Skeletal muscle satellite cell (primary cell): ENCODE data around the gene ARAP1.

Source experiments
- H3K27me3 ChIP-seq: 2 replicates; pipeline ENCODE4 v1.7.0; 2013; ENCODE audit warnings: low read length; ENCODE audit not compliant: control insufficient read depth, insufficient read depth
- H3K36me3 ChIP-seq: 2 replicates; pipeline ENCODE4 v1.7.0; 2013; ENCODE audit warnings: mild to moderate bottlenecking, control low read depth, low read length; ENCODE audit not compliant: insufficient read depth
- H3K4me1 ChIP-seq: 2 replicates; pipeline ENCODE4 v1.7.0; 2013; ENCODE audit warnings: low read length; ENCODE audit not compliant: control insufficient read depth, insufficient read depth
- H3K4me2 ChIP-seq: 2 replicates; pipeline ENCODE4 v1.7.0; 2013; ENCODE audit warnings: mild to moderate bottlenecking, low read length
- H3K4me3 ChIP-seq: 2 replicates; pipeline ENCODE4 v1.7.0; 2013; ENCODE audit warnings: low read length
- H3K9ac ChIP-seq: 2 replicates; pipeline ENCODE4 v1.7.0; 2013; ENCODE audit warnings: mild to moderate bottlenecking, low read depth, low read length, moderate library complexity
- H3K9me3 ChIP-seq: replicated peaks from 2 replicates; pipeline ENCODE4 v1.7.0; 2013; ENCODE audit warnings: mild to moderate bottlenecking, control low read depth, low read length

Gene ARAP1

DNA sequence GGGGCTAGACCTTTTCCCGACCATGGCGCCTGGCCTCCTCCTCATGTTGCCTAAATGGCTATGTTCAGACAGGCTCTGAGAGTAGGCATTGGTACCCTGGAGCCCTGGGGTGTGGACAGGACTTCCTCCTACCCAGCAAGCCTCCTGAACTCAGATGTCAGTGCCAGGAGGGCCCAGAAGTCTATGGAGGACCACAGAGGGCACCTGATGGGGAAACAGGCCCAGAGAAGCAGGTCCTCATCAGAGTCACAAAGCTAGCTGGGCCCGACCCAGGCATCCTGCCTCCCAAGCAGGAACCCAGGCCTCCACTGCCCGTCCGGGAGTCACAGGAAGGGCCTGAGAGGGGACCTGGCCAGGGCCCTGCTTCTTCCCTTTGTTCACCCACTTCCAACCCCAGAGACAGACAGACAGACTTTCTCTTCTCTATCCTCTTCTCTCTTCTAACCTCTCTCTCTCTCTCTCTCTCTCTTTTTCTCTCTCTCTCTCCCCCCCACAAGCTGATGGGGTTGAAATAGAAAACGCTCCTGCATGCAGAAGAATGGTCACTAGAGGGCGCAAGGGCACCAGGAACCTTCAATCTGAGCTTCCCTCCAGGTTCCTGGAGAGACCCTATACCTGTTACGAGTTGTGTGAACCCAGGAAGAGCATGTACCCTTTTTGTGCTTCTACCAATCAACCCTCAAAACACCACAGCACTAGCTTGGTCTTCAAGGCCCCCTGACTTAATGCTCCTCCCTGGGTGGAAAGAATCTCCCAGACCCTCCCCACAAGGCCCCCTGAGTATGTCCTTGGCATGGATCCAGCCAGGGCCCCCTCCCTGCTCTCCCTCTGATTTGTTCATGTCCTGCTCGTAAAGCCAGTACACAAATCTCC, 27.1 kb downstream of the ARAP1 start:
- Histone ChIP-seq H3K36me3 (no peaks in the 10 kb centered on the region), H3K4me2 (no peak overlapping the region), H3K4me1 (peaks cover 21% of the 10 kb centered on the region), H3K9ac (no peak overlapping the region), H3K9me3 (no peaks in the 10 kb centered on the region), H3K4me3 (no peak overlapping the region), H3K27me3 (no peaks in the 10 kb centered on the region)

DNA sequence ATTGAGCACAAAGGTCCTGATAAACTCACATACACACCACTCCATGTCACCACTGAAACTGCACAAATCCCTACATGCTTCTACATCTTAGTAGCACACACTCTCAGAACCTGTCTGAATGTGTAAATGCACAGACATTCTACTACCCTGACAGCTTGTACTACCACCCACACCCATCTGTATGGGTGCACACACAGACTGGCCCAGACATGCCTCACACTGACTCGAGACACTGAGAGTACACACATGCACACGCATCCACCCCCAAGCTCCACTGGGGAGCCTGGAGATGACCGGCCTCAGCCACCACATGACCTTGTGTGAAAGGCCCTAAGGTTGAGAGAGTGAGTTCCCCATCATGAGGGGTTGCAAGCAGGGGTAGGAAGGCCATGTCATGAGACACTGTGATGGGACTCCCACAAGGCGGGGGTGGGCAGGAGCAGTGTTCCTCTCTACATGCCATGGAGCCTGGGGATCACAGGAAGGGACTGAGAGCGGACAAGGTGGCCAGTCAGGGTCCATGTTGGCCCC, 28.1 kb downstream of the ARAP1 start:
- Histone ChIP-seq H3K9ac (no peak overlapping the region), H3K4me2 (no peak overlapping the region), H3K27me3 (no peaks in the 10 kb centered on the region), H3K9me3 (no peaks in the 10 kb centered on the region), H3K4me3 (no peak overlapping the region), H3K36me3 (no peaks in the 10 kb centered on the region), H3K4me1 (peaks cover 31% of the 10 kb centered on the region)

DNA sequence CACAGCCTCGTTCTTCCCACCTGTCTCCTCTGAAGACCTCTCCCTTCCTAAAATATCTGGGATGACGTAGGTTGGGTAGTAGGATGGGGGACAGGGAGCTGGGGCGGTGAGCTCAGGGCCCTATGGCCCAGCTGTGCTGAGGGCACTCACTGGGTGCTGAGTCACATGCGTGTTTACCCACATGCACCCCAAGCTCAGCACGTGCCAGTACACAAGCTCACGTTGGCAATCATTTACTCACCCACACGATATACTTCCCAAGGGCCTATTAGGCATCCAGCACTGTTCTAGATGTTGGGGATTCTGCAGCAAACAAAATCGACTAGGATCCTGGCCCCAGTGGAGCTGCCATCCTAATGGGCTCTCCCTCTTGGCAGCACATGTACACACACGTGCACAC, 28.7 kb downstream of the ARAP1 start:
- no peaks in the 10 kb centered on the region for H3K27me3 ChIP-seq
- no peak overlapping the region for H3K4me2 ChIP-seq
- H3K4me1 ChIP-seq: peaks cover 31% of the 10 kb centered on the region
- H3K36me3 ChIP-seq: no peaks in the 10 kb centered on the region
- no peak overlapping the region for H3K9ac ChIP-seq
- H3K9me3 ChIP-seq: no peaks in the 10 kb centered on the region
- no peak overlapping the region for H3K4me3 ChIP-seq

DNA sequence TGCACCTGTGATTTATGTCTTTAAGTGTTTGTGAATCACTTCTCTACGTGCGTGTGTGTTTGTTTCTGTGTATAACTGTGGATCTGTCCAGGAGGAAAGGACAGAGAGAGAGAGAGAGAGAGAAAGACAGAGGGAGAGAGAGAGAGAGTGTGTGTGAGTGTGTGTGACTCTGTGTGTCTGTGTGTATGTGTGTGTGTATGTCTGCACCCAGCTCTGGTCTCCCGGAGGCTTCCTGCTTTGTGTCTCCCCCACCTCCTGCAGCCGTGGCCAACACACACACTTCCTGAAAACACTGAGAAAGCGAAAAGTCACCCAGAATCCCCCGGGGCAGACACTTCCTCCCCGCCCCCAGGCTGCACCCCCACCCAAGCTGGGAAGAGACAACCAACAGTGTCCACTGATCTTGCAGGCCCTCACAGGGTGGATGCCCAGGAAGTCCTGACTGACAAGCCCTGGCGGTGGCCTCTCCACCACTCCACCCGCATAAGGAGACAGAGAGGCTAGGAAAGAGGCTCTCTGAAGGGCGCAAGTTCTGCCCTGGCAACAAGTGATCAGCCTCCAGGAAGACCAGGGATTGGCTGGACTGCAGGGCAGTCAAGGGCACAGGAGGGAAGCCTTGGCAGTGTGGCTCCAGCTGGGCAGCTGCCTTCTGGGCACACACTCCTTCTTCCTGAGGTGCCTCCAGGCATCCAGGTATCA, 30.0 kb downstream of the ARAP1 start:
- Histone ChIP-seq H3K4me1 (peaks cover 31% of the 10 kb centered on the region), H3K9ac (peak overlapping the region; percentile 86), H3K4me3 (peak overlapping the region; percentile 80), H3K9me3 (no peaks in the 10 kb centered on the region), H3K4me2 (peak overlapping the region; percentile 99), H3K36me3 (no peaks in the 10 kb centered on the region), H3K27me3 (no peaks in the 10 kb centered on the region)

GRCh38 chr11:72721689-72722049, 30.5 kb downstream of the ARAP1 start:
- H3K4me1 ChIP-seq: peaks cover 31% of the 10 kb centered on the region
- no peaks in the 10 kb centered on the region for H3K36me3 ChIP-seq
- H3K4me3 ChIP-seq: peak overlapping the region; percentile 80
- peak overlapping the region; percentile 86 for H3K9ac ChIP-seq
- H3K4me2 ChIP-seq: peak overlapping the region; percentile 99
- H3K27me3 ChIP-seq: no peaks in the 10 kb centered on the region
- no peaks in the 10 kb centered on the region for H3K9me3 ChIP-seq

DNA sequence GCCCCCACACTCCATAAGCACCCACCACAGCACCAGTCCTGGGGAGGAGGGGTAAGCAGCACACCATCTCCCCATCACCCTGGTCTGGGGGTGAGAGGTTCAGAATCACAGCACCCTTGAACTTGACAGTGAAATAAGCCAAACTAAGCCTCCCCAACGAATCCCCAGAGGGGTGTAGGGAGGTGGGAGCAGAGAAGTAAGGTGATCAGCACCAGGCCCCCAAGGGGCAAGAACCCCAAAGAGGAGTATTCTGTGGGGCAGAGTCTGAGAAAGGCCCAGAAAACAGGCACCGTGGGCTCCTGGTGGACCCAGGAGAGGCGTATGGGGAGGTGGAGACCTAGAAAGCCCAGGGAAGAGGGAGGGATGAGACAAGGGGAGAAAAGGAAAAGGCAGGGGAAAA, 30.9 kb downstream of the ARAP1 start:
- H3K36me3 ChIP-seq: no peaks in the 10 kb centered on the region
- H3K4me1 ChIP-seq: peaks cover 31% of the 10 kb centered on the region
- H3K9me3 ChIP-seq: no peaks in the 10 kb centered on the region
- no peaks in the 10 kb centered on the region for H3K27me3 ChIP-seq
- peak overlapping the region; percentile 80 for H3K4me3 ChIP-seq
- H3K4me2 ChIP-seq: peak overlapping the region; percentile 99
- peak overlapping the region; percentile 86 for H3K9ac ChIP-seq

- Histone ChIP-seq H3K4me3 (peak overlapping the region; percentile 80), H3K9me3 (no peaks in the 10 kb centered on the region), H3K27me3 (no peaks in the 10 kb centered on the region), H3K9ac (peak overlapping the region; percentile 86), H3K4me1 (peaks cover 31% of the 10 kb centered on the region), H3K4me2 (peak overlapping the region; percentile 99), H3K36me3 (no peaks in the 10 kb centered on the region)
Observed at GRCh38 chr11:72720784-72721183, 31.4 kb downstream of the ARAP1 start.

- Histone ChIP-seq H3K4me2 (peak overlapping the region; percentile 99), H3K9me3 (no peaks in the 10 kb centered on the region), H3K4me3 (peak overlapping the region; percentile 80), H3K27me3 (no peaks in the 10 kb centered on the region), H3K36me3 (no peaks in the 10 kb centered on the region), H3K9ac (peak overlapping the region; percentile 14), H3K4me1 (peaks cover 31% of the 10 kb centered on the region)
Observed at GRCh38 chr11:72720047-72720446, 32.2 kb downstream of the ARAP1 start.

- peaks cover 2% of the 10 kb centered on the region for H3K36me3 ChIP-seq
- H3K4me3 ChIP-seq: no peak overlapping the region
- H3K9ac ChIP-seq: peak overlapping the region; percentile 14
Observed at GRCh38 chr11:72719551-72719950, 32.7 kb downstream of the ARAP1 start.

GRCh38 chr11:72719144-72719543, 33.1 kb downstream of the ARAP1 start:
- Histone ChIP-seq H3K9me3 (no peaks in the 10 kb centered on the region), H3K4me3 (no peak overlapping the region), H3K4me2 (peak overlapping the region; percentile 99), H3K27me3 (no peaks in the 10 kb centered on the region), H3K36me3 (peaks cover 2% of the 10 kb centered on the region), H3K9ac (no peak overlapping the region), H3K4me1 (peaks cover 31% of the 10 kb centered on the region)

More at GRCh38 chr11:72719551-72719950, 32.7 kb downstream of the ARAP1 start:
- peaks cover 31% of the 10 kb centered on the region for H3K4me1 ChIP-seq
- H3K4me2 ChIP-seq: peak overlapping the region; percentile 99
- H3K27me3 ChIP-seq: no peaks in the 10 kb centered on the region
- no peaks in the 10 kb centered on the region for H3K9me3 ChIP-seq

- H3K36me3 ChIP-seq: peaks cover 2% of the 10 kb centered on the region
- no peaks in the 10 kb centered on the region for H3K9me3 ChIP-seq
- H3K9ac ChIP-seq: no peak overlapping the region
- H3K4me3 ChIP-seq: no peak overlapping the region
- peaks cover 31% of the 10 kb centered on the region for H3K4me1 ChIP-seq
- H3K4me2 ChIP-seq: no peak overlapping the region
- H3K27me3 ChIP-seq: no peaks in the 10 kb centered on the region
Observed at GRCh38 chr11:72718101-72718501, 34.1 kb downstream of the ARAP1 start.
